Pancreas (tissue), 10 donors: Measurements from ENCODE around the gene POU6F2. TPM values are rescaled to one million over a fixed set of nuclear protein-coding genes. Genes with fewer than 3 reads are reported as not detected.

ENCODE experiments used
- ATAC-seq, 4 donors: fragments of 200-7000 bp; cut with Tn5 transposase; one replicate each; pipeline versions ENCODE4 v1.8.0 to v1.9.1; 2020; ENCODE audit warnings: mild to moderate bottlenecking in 4 of 4, moderate library complexity in 4 of 4
- DNase-seq, 6 donors: peaks; one replicate each; pipeline ENCODE4 v3.0.0-alpha.2; 2020
- FAIRE-seq: peaks from 2 replicates; lab custom pipeline; 2012; peaks lifted over from hg19 to GRCh38; lab: Jason Lieb, UNC
- H3K27ac ChIP-seq, 4 donors: fragments of 200-600 bp; sonication (generic); 1 replicate in 3 of 4; 2 replicates in 1 of 4; pipeline versions ENCODE4 v1.5.0 to v1.8.0; 2020
- H3K27me3 ChIP-seq, 4 donors: fragments of 200-600 bp; one replicate each; pipeline ENCODE4 v1.8.0; 2021
- H3K36me3 ChIP-seq, 3 donors: fragments of 200-600 bp; sonication (generic) in 1 of 3; one replicate each; pipeline versions ENCODE4 v1.5.0 to v1.8.0; 2020 to 2021
- H3K4me1 ChIP-seq, 3 donors: fragments of 200-600 bp; one replicate each; pipeline ENCODE4 v1.8.0; 2021
- H3K4me3 ChIP-seq, 4 donors: fragments of 200-600 bp; sonication (generic) in 2 of 4; one replicate each; pipeline versions ENCODE4 v1.5.0 to v1.8.0; 2020 to 2021
- H3K9me3 ChIP-seq, 4 donors: fragments of 200-600 bp; one replicate each; pipeline ENCODE4 v1.8.0; 2021
- CTCF ChIP-seq, 4 donors: fragments of 200-600 bp; sonication (generic) in 3 of 4; IDR thresholded peaks; one replicate each; pipeline versions ENCODE4 v1.5.0 to v1.8.0; 2021; ENCODE audit warnings: antibody characterized with exemption in 4 of 4
- WGBS, 2 donors: extraction: QIAGEN DNeasy Blood & Tissue Kit; methylation state at CpG; one replicate each; pipeline ENCODE4 v1.1.7; 2013; 5-methylcytosine and 5-hydroxymethylcytosine counted together
- intact Hi-C, 3 donors: fragments of 100-400 bp; cut with DNase I; formaldehyde crosslinking; loops; one replicate each; pipeline versions ENCODE4 v1.11.1 to v1.14.2; 2022
- polyA plus RNA-seq, 2 donors: library from polyadenylated mRNA; stranded (reverse); fragments of 200-250 nt; gene quantifications; one replicate each; pipeline ENCODE4 v1.2.3, GENCODE V29; 2013
- total RNA-seq, 6 donors: library from RNA; stranded (reverse); fragmentation: NEBNext Ultra II Directional in 4 of 6; extraction: Animal tissue kit (Norgen Biotek cat#: 25700) in 4 of 6; gene quantifications; one replicate each; pipeline versions ENCODE4 v1.2.1 to v1.2.4, GENCODE V29; 2021 to 2023
- donor health status: healthy with polysubstance abuse.
- donor health status: DM: no; HTN: no; CAD: no; lungs with moderate emphysema.
- donor health status: DM: no; HTN: no; CAD: no.
- donor health status: control.
- donor health status: control.
- donor health status: Bipolar disorder and iron deficiency.
- donor health status: DM: yes; HTN: yes; CAD: no.
- donor health status: DM: no; HTN: no; CAD: no.
- donor health status: DM: no; HTN: no; CAD: no.
- donor health status: DM: yes; HTN: yes; CAD: no.

POU6F2 gene
- total and polyA plus RNA-seq, 8 donors: 1.3 to 4.2 (median 2.4) TPM

DNA sequence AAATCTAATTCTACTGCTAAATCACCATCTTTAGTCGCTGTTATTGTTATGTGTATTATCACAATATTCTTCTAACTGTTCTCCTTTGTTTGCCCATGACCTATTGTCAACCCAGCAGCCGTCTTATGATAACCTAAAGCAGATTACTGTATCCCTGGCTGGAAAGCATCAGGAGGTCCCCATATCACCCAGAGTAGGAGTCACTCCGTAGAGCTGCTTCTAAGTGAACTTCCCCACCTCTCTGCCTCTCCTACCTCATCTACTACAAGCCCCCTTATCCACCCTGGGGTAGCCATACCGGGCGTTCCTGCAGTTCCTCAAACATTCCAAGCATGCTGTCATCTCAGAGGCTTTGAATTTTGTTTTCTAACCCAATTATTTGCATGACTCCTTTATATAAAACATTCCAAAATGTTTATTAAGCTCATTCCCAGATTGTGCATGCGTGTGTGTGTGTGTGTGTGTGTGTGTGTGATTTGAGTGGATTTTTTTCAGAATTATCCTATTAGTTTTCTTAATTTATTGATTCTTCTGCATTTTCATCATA lies 39.7 kb downstream of the POU6F2 start:
- FAIRE-seq: no peak
- 50 to 59% methylated on average over 6 of the region's 6 CpGs for WGBS, 2 donors
- no peak for DNase-seq
- H3K27ac ChIP-seq: no peak overlapping the region
- no peak for TF ChIP-seq CTCF (IDR thresholded peaks at IDR 0.05)
- no peaks in the 10 kb centered on the region for H3K4me1 ChIP-seq
- no peak overlapping the region for H3K4me3 ChIP-seq
- H3K9me3 ChIP-seq: no peaks in the 10 kb centered on the region
- no peaks in the 10 kb centered on the region for H3K36me3 ChIP-seq
- no peaks in the 10 kb centered on the region for H3K27me3 ChIP-seq
- intact Hi-C loops: no loop called here
- no peak for ATAC-seq

GRCh38 chr7:39022796-39023195 lies 45.1 kb downstream of the POU6F2 start:
- FAIRE-seq (no peak), ATAC-seq (no peak), DNase-seq (no peak)
- intact Hi-C loops: no loop called here
- H3K36me3 ChIP-seq: no peaks in the 10 kb centered on the region
- 77 to 94% methylated on average over 2 of the region's 2 CpGs for WGBS, 2 donors
- TF ChIP-seq CTCF (IDR thresholded peaks at IDR 0.05): no peak
- H3K27me3 ChIP-seq: no peaks in the 10 kb centered on the region
- H3K4me3 ChIP-seq: no peak overlapping the region
- H3K9me3 ChIP-seq: no peaks in the 10 kb centered on the region
- no peaks in the 10 kb centered on the region for H3K4me1 ChIP-seq
- no peak overlapping the region for H3K27ac ChIP-seq

DNA sequence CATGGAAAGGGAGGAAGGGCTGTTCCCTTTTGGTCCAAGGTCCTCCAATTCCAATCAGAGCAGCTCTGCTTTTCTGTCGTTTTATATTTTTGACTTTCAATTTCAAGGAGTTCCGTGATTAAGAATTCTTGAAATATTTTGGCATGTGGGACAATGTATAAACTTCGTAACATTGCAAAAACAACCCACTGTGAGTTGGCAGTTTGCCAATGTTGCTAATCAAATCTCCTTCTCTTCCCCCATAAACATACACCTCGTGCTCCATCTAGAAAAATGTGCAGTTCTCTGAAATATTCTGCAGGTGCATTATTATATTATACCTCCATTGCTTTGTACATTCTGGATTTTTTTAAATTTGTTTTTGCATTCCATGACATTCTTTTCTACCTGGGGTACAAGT lies 49.8 kb downstream of the POU6F2 start:
- H3K4me1 ChIP-seq: no peaks in the 10 kb centered on the region
- intact Hi-C loops: no loop called here
- H3K9me3 ChIP-seq: no peaks in the 10 kb centered on the region
- no peak for TF ChIP-seq CTCF (IDR thresholded peaks at IDR 0.05)
- no peak for DNase-seq
- FAIRE-seq: no peak
- WGBS, 2 donors: 35 to 36% methylated on average over 4 of the region's 4 CpGs
- H3K27me3 ChIP-seq: no peaks in the 10 kb centered on the region
- H3K36me3 ChIP-seq: no peaks in the 10 kb centered on the region
- H3K4me3 ChIP-seq: no peak overlapping the region
- ATAC-seq: no peak
- no peak overlapping the region for H3K27ac ChIP-seq

- no peaks in the 10 kb centered on the region for H3K9me3 ChIP-seq
- H3K4me1 ChIP-seq: no peaks in the 10 kb centered on the region
- FAIRE-seq (no peak), ATAC-seq (no peak), DNase-seq (no peak)
- no peak for TF ChIP-seq CTCF (IDR thresholded peaks at IDR 0.05)
- H3K36me3 ChIP-seq: no peaks in the 10 kb centered on the region
- no peak overlapping the region for H3K4me3 ChIP-seq
- intact Hi-C loops: no loop called here
- H3K27me3 ChIP-seq: no peaks in the 10 kb centered on the region
- H3K27ac ChIP-seq: no peak overlapping the region
- WGBS, 2 donors: 58 to 64% methylated on average over 13 of the region's 13 CpGs
Observed at GRCh38 chr7:39033885-39034624, 56.3 kb downstream of the POU6F2 start.

DNA sequence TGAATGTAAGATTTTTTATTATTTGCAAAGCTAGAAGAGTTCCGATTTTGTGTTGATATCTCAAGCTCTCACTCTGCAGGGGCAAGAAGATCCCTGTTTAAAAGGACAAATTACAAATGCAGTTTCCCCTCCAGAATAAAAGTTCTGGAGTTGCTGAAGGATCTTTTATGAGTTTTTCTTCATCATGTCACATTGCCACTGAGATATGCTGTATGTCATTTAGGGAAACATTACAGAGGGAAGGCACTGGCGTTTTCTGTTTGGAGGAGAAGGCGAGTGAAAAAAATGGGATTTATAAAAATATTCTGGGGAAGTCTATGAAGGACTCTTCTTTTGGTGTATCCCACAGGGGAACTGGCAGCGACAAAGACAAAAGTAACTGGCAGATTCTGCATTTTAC lies 57.4 kb downstream of the POU6F2 start:
- ATAC-seq: no peak
- H3K36me3 ChIP-seq: no peaks in the 10 kb centered on the region
- H3K4me1 ChIP-seq: no peaks in the 10 kb centered on the region
- 49 to 52% methylated on average over 4 of the region's 4 CpGs for WGBS, 2 donors
- DNase-seq: no peak
- intact Hi-C loops: no loop called here
- no peak overlapping the region for H3K4me3 ChIP-seq
- no peak overlapping the region for H3K27ac ChIP-seq
- H3K27me3 ChIP-seq: no peaks in the 10 kb centered on the region
- no peak for TF ChIP-seq CTCF (IDR thresholded peaks at IDR 0.05)
- no peaks in the 10 kb centered on the region for H3K9me3 ChIP-seq
- FAIRE-seq: no peak
